Ovary (tissue), 3 donors: ENCODE data around the gene TMEM222.

ENCODE experiments used
- CTCF ChIP-seq, 3 donors: fragments of 450-650 bp in 2 of 3; fragments of 200-600 bp in 1 of 3; IDR thresholded peaks; one replicate each; pipeline versions ENCODE4 v1.5.1 to v1.8.0; 2016 to 2022; ENCODE audit warnings: antibody characterized with exemption in 3 of 3, mild to moderate bottlenecking in 1 of 3
- EP300 ChIP-seq: sonication (generic); formaldehyde crosslinking; IDR thresholded peaks from one replicate; pipeline ENCODE4 v1.6.1; 2017; ENCODE audit warnings: antibody characterized with exemption
- POLR2A ChIP-seq: fragments of 450-650 bp; IDR thresholded peaks from one replicate; pipeline ENCODE4 v1.6.1; 2017; ENCODE audit warnings: antibody characterized with exemption, mild to moderate bottlenecking, moderate library complexity
- donor health status: DM: no; HTN: no; CAD: no.

GRCh38 chr1:27302612-27303011 lies 19.4 kb upstream of the TMEM222 start:
- TF ChIP-seq CTCF (IDR thresholded peaks at IDR 0.05) (no peak), EP300 (no peak), POLR2A (no peak)
